Measurements from ENCODE around the gene CDK6.

DNA sequence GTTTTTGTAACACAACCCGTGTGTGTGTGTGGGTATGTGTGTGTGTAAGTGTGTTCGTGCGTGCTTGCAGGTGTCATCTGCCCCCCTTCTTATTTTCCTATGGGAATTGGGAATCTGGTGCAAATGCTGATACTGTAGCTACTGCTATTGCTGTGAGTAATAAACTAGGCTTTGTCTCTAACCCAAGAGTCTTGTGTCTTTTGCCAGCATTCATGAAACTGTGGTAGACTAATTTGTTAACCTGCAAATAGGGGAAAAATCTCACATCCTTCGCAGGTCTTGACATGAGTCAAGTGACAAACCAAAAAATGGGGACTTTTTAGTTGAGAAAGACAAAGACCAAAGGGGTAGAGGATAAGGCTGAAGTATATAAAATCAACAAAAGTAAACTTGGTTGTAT, 188.3 kb downstream of the CDK6 start:
- TF ChIP-seq, protein P1, sequence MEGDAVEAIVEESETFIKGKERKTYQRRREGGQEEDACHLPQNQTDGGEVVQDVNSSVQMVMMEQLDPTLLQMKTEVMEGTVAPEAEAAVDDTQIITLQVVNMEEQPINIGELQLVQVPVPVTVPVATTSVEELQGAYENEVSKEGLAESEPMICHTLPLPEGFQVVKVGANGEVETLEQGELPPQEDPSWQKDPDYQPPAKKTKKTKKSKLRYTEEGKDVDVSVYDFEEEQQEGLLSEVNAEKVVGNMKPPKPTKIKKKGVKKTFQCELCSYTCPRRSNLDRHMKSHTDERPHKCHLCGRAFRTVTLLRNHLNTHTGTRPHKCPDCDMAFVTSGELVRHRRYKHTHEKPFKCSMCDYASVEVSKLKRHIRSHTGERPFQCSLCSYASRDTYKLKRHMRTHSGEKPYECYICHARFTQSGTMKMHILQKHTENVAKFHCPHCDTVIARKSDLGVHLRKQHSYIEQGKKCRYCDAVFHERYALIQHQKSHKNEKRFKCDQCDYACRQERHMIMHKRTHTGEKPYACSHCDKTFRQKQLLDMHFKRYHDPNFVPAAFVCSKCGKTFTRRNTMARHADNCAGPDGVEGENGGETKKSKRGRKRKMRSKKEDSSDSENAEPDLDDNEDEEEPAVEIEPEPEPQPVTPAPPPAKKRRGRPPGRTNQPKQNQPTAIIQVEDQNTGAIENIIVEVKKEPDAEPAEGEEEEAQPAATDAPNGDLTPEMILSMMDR (IDR thresholded peaks at IDR 0.05): no peak
- no peak for TF ChIP-seq POLR2A (IDR thresholded peaks at IDR 0.05)

Data from thyroid gland (tissue), 4 donors.